Activated B cell treated with CpG ODN at 0.5 μM for 24 hours (primary cell): ENCODE measurements around the gene ROBO2. TPM values are rescaled to one million over a fixed set of nuclear protein-coding genes. Genes with fewer than 3 reads are reported as not detected.

ENCODE experiments used
- ATAC-seq: fragments of 200-7000 bp; cut with Tn5 transposase; one replicate; pipeline ENCODE4 v1.10.0; 2021; ENCODE audit warnings: low read depth, mild to moderate bottlenecking, moderate library complexity
- CTCF ChIA-PET: fragments of 350-600 bp; sonication (Branson Sonifier 250); formaldehyde crosslinking; loops from one replicate; lab custom pipeline; 2021; ENCODE audit warnings: antibody characterized with exemption; lab: Charles Lee
- POLR2A ChIA-PET: fragments of 350-600 bp; sonication (Branson Sonifier 250); formaldehyde crosslinking; loops from one replicate; lab custom pipeline; 2021; ENCODE audit warnings: antibody characterized with exemption; lab: Charles Lee
- DNase-seq: peaks from one replicate; pipeline ENCODE4 v3.0.0; 2022
- H3K27ac Mint-ChIP-seq: one replicate; pipeline ENCODE4 v1.8.0; 2020; ENCODE audit warnings: mixed read lengths
- H3K27me3 Mint-ChIP-seq: one replicate; pipeline ENCODE4 v1.8.0; 2021; ENCODE audit warnings: mixed read lengths
- H3K36me3 Mint-ChIP-seq: one replicate; pipeline ENCODE4 v1.8.0; 2021; ENCODE audit warnings: low read depth, mixed read lengths
- H3K4me1 Mint-ChIP-seq: one replicate; pipeline ENCODE4 v1.8.0; 2021; ENCODE audit warnings: mixed read lengths
- H3K4me3 Mint-ChIP-seq: one replicate; pipeline ENCODE4 v1.8.0; 2020; ENCODE audit warnings: mild to moderate bottlenecking, mixed read lengths
- H3K9me3 Mint-ChIP-seq: one replicate; pipeline ENCODE4 v1.8.0; 2020; ENCODE audit warnings: mixed read lengths
- intact Hi-C: fragments of 100-400 bp; cut with micrococcal nuclease; formaldehyde crosslinking; loops from one replicate; pipeline ENCODE4 v1.15.1; 2024
- total RNA-seq: library from RNA; stranded (reverse); gene quantifications from 2 replicates; pipeline ENCODE4 v1.2.3, GENCODE V29; 2022
- TF ChIP-seq, protein P1 (sequence below): fragments of 200-600 bp; IDR thresholded peaks from one replicate; pipeline ENCODE4 v1.8.0; 2022; ENCODE audit warnings: antibody characterized with exemption, mild to moderate bottlenecking

The ROBO2 gene
- total RNA-seq, 1 donor from 2014 or later = not detected

DNA sequence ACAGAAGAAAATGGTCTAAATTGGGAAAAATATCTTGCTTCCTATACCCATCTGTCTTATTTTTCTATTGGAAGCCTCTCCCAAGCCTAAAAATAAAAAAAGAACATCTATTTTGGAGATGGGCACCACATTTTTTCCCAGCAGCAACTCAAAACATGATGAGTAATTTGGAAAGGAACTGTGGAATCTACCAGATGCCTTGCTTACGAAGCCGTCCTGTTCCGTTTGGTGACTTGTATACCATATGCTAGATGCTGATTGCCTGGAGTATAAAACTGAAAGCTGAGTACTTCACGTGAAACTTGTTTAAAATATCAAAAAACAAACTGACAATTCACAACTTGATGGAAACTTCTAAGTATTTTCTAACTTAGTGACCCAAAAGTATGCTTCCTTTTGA, 491.0 kb downstream of the ROBO2 start:
- ChIA-PET POLR2A (no interaction called here), CTCF (no interaction called here)
- no peak overlapping the region for H3K27ac Mint-ChIP-seq
- ATAC-seq (no peak), DNase-seq (no peak)
- H3K27me3 Mint-ChIP-seq = no peaks in the 10 kb centered on the region
- peaks cover 5% of the 10 kb centered on the region for H3K9me3 Mint-ChIP-seq
- H3K36me3 Mint-ChIP-seq = no peaks in the 10 kb centered on the region
- no peak overlapping the region for H3K4me3 Mint-ChIP-seq
- TF ChIP-seq, protein P1, sequence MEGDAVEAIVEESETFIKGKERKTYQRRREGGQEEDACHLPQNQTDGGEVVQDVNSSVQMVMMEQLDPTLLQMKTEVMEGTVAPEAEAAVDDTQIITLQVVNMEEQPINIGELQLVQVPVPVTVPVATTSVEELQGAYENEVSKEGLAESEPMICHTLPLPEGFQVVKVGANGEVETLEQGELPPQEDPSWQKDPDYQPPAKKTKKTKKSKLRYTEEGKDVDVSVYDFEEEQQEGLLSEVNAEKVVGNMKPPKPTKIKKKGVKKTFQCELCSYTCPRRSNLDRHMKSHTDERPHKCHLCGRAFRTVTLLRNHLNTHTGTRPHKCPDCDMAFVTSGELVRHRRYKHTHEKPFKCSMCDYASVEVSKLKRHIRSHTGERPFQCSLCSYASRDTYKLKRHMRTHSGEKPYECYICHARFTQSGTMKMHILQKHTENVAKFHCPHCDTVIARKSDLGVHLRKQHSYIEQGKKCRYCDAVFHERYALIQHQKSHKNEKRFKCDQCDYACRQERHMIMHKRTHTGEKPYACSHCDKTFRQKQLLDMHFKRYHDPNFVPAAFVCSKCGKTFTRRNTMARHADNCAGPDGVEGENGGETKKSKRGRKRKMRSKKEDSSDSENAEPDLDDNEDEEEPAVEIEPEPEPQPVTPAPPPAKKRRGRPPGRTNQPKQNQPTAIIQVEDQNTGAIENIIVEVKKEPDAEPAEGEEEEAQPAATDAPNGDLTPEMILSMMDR = no peak
- intact Hi-C loops = no loop called here
- H3K4me1 Mint-ChIP-seq = no peaks in the 10 kb centered on the region

GRCh38 chr3:77535116-77535515, 495.2 kb downstream of the ROBO2 start:
- CTCF ChIA-PET = no interaction called here
- ATAC-seq = no peak

GRCh38 chr3:77536038-77536775, 496.3 kb downstream of the ROBO2 start:
- Mint-ChIP-seq H3K36me3 (no peaks in the 10 kb centered on the region), H3K4me1 (no peaks in the 10 kb centered on the region), H3K27me3 (no peaks in the 10 kb centered on the region), H3K4me3 (no peak overlapping the region), H3K27ac (no peak overlapping the region), H3K9me3 (peaks cover 7% of the 10 kb centered on the region)
- ChIA-PET POLR2A (no interaction called here), CTCF (no interaction called here)
- intact Hi-C loops = no loop called here
- TF ChIP-seq, protein P1 = no peak
- no peak for DNase-seq
- no peak for ATAC-seq

More at GRCh38 chr3:77535116-77535515, 495.2 kb downstream of the ROBO2 start:
- Mint-ChIP-seq H3K27me3 (no peaks in the 10 kb centered on the region), H3K4me1 (no peaks in the 10 kb centered on the region), H3K27ac (no peak overlapping the region), H3K4me3 (no peak overlapping the region), H3K36me3 (no peaks in the 10 kb centered on the region), H3K9me3 (peaks cover 7% of the 10 kb centered on the region)
- POLR2A ChIA-PET = no interaction called here
- intact Hi-C loops = no loop called here
- TF ChIP-seq, protein P1 = no peak
- DNase-seq = no peak

- no peak for ATAC-seq
These were observed 499.1 kb downstream of the ROBO2 start for GRCh38 chr3:77539014-77539413.

DNA sequence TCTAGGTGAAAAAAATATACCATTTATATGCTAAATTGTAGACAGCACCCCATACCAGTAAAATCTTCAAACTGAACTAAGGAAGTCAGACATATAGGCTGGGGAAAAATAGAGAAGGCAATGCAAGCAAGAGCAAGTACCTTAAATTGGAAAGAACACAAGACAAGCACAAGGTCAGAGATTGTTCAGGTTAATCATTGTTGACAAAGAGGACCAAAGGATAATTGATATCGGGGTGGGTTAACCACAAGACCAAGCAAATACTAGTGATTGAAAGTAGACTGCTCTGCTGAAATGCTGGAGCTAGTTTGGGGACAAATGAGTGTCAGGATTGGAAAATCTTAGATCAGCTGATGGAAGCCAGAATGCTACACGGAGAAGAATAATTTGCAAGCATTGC, 499.8 kb downstream of the ROBO2 start:
- H3K4me1 Mint-ChIP-seq = no peaks in the 10 kb centered on the region
- TF ChIP-seq, protein P1 = no peak
- ChIA-PET POLR2A (no interaction called here), CTCF (no interaction called here)
- DNase-seq (no peak), ATAC-seq (no peak)
- intact Hi-C loops = no loop called here
- H3K4me3 Mint-ChIP-seq = no peak overlapping the region
- H3K36me3 Mint-ChIP-seq = no peaks in the 10 kb centered on the region
- no peak overlapping the region for H3K27ac Mint-ChIP-seq
- peaks cover 12% of the 10 kb centered on the region for H3K9me3 Mint-ChIP-seq
- no peaks in the 10 kb centered on the region for H3K27me3 Mint-ChIP-seq

More at GRCh38 chr3:77539014-77539413, 499.1 kb downstream of the ROBO2 start:
- intact Hi-C loops = no loop called here
- DNase-seq = no peak
- no peaks in the 10 kb centered on the region for H3K36me3 Mint-ChIP-seq
- H3K9me3 Mint-ChIP-seq = peaks cover 9% of the 10 kb centered on the region
- H3K4me1 Mint-ChIP-seq = no peaks in the 10 kb centered on the region
- no peaks in the 10 kb centered on the region for H3K27me3 Mint-ChIP-seq
- ChIA-PET POLR2A (no interaction called here), CTCF (no interaction called here)
- TF ChIP-seq, protein P1 = no peak
- H3K27ac Mint-ChIP-seq = no peak overlapping the region
- no peak overlapping the region for H3K4me3 Mint-ChIP-seq
